A549 (cell line): ENCODE results near the gene RBL2. TPM values are rescaled to one million over a fixed set of nuclear protein-coding genes. Genes with fewer than 3 reads are reported as not detected.
"Not testable (repeated sequence)": the region's sequence is repeated elsewhere in the genome, so short reads cannot be mapped to it uniquely, and the experiment has no call there.

Experiments
- ATAC-seq, 2 experiments: fragments of 200-7000 bp in 1 of 2; fragments of >200 bp in 1 of 2; cut with Nextera tagmentation in 1 of 2; cut with Tn5 transposase in 1 of 2; 3 replicates each; pipeline versions ENCODE4 v1.8.0 to v1.9.1; 2018 to 2020; ENCODE audit warnings: mild to moderate bottlenecking in 1 of 2, moderate library complexity in 1 of 2
- CTCF ChIA-PET: fragments of 300-600 bp; sonication (Branson Sonifier 250); formaldehyde crosslinking; extraction: SDS; loops from one replicate; lab custom pipeline; 2021; ENCODE audit warnings: antibody characterized with exemption, inconsistent platforms; lab: Yijun Ruan, JAX
- POLR2A ChIA-PET: fragments of 350-600 bp; formaldehyde crosslinking; extraction: SDS; loops from one replicate; lab custom pipeline; 2021; ENCODE audit warnings: antibody characterized with exemption, inconsistent platforms; lab: Yijun Ruan, JAX
- DNase-seq, 2 experiments: peaks; one replicate each; pipeline versions ENCODE4 v3.0.0 to v3.0.0-alpha.2; 2011 to 2016; ENCODE audit warnings: low read depth in 1 of 2, low spot score in 1 of 2
- FAIRE-seq: peaks from 2 replicates; lab custom pipeline; 2011; peaks lifted over from hg19 to GRCh38; lab: Jason Lieb, UNC
- H3K27ac ChIP-seq, 2 experiments: fragments of >200 bp; sonication (Bioruptor Twin); formaldehyde crosslinking; 3 replicates each; pipeline ENCODE4 v1.5.1; 2016 to 2017
- H3K4me1 ChIP-seq: fragments of >200 bp; sonication (Bioruptor Twin); formaldehyde crosslinking; 3 replicates; pipeline ENCODE4 v1.6.1; 2016
- H3K4me2 ChIP-seq: fragments of >200 bp; sonication (Bioruptor Twin); formaldehyde crosslinking; 3 replicates; pipeline ENCODE4 v1.6.1; 2016
- H3K4me3 ChIP-seq: fragments of >200 bp; sonication (Bioruptor Twin); formaldehyde crosslinking; 3 replicates; pipeline ENCODE4 v1.5.1; 2016
- H3K9me3 ChIP-seq: fragments of >200 bp; sonication (Bioruptor Twin); formaldehyde crosslinking; 3 replicates; pipeline ENCODE4 v1.6.1; 2016
- CBX2 ChIP-seq: fragments of 200-600 bp; sonication (generic); IDR thresholded peaks from 2 replicates; pipeline ENCODE4 v1.6.1; 2016; ENCODE audit warnings: low read depth, mild to moderate bottlenecking, borderline replicate concordance
- CBX8 ChIP-seq: fragments of 200-600 bp; sonication (generic); IDR thresholded peaks from 2 replicates; pipeline ENCODE4 v1.6.1; 2016
- ESRRA ChIP-seq: fragments of 150-350 bp; IDR thresholded peaks from 2 replicates; pipeline ENCODE4 v1.6.1; 2014; ENCODE audit warnings: mild to moderate bottlenecking, low read length, borderline replicate concordance
- FOSB ChIP-seq: fragments of 250-450 bp; sonication (Bioruptor Pico); IDR thresholded peaks from 2 replicates; pipeline ENCODE4 v1.5.0; 2020; ENCODE audit warnings: mild to moderate bottlenecking, moderate library complexity
- GATA3 ChIP-seq: IDR thresholded peaks from 2 replicates; pipeline ENCODE4 v1.6.1; 2012; ENCODE audit warnings: borderline replicate concordance
- HEYL ChIP-seq: fragments of 250-450 bp; sonication (Bioruptor Pico); IDR thresholded peaks from 2 replicates; pipeline ENCODE4 v1.8.0; 2021; ENCODE audit warnings: mild to moderate bottlenecking, moderate library complexity
- HOXB13 ChIP-seq: fragments of 250-450 bp; sonication (Bioruptor Pico); IDR thresholded peaks from 2 replicates; pipeline ENCODE4 v1.5.0; 2020; ENCODE audit warnings: low read depth, mild to moderate bottlenecking, moderate library complexity
- KDM5A ChIP-seq: fragments of 200-600 bp; sonication (generic); IDR thresholded peaks from 2 replicates; pipeline ENCODE4 v1.6.1; 2016; ENCODE audit warnings: antibody characterized with exemption, mild to moderate bottlenecking
- MAFK ChIP-seq: fragments of 450-650 bp; IDR thresholded peaks from 2 replicates; pipeline ENCODE4 v1.6.1; 2014; ENCODE audit not compliant: partially characterized antibody
- MAZ ChIP-seq: fragments of 150-350 bp; IDR thresholded peaks from 2 replicates; pipeline ENCODE4 v1.6.1; 2014; ENCODE audit warnings: antibody characterized with exemption, low read depth, low read length, borderline replicate concordance
- MYC ChIP-seq: IDR thresholded peaks from 2 replicates; pipeline ENCODE4 v1.6.1; 2012; ENCODE audit warnings: mild to moderate bottlenecking, inconsistent platforms, low read length, improper control_type of control experiment, borderline replicate concordance
- NPAS2 ChIP-seq: fragments of 250-450 bp; sonication (Bioruptor Pico); IDR thresholded peaks from 2 replicates; pipeline ENCODE4 v1.8.0; 2022; ENCODE audit warnings: mild to moderate bottlenecking, moderate library complexity, borderline replicate concordance
- RARB ChIP-seq: fragments of 250-450 bp; sonication (Bioruptor Pico); IDR thresholded peaks from 2 replicates; pipeline ENCODE4 v1.8.0; 2021; ENCODE audit warnings: mild to moderate bottlenecking, moderate library complexity
- RCOR1 ChIP-seq: fragments of 150-350 bp; IDR thresholded peaks from 2 replicates; pipeline ENCODE4 v1.6.1; 2014; ENCODE audit warnings: antibody characterized with exemption, low read length, low read depth
- ZC3H11A ChIP-seq: fragments of 450-650 bp; IDR thresholded peaks from 2 replicates; pipeline ENCODE4 v1.6.1; 2014; ENCODE audit warnings: antibody characterized with exemption, mild to moderate bottlenecking
- ZNF302 ChIP-seq: fragments of 250-450 bp; sonication (Bioruptor Pico); IDR thresholded peaks from 2 replicates; pipeline ENCODE4 v1.9.0; 2021; ENCODE audit warnings: inconsistent platforms, mild to moderate bottlenecking, moderate library complexity
- WGBS: methylation state at CpG from one replicate; pipeline ENCODE4 v1.1.6; 2017; ENCODE audit errors: missing lambda C conversion rate; 5-methylcytosine and 5-hydroxymethylcytosine counted together
- polyA plus RNA-seq, 4 experiments: library from polyadenylated mRNA; depleted of rRNA in 3 of 4; stranded (reverse); fragments of >200 nt; fragmentation: RNase III in 1 of 4; extraction: RNeasy Plus Mini Kit Qiagen cat#74134 plus additional on column Dnase treatment in 1 of 4; gene quantifications; 2 replicates in 3 of 4; 3 replicates in 1 of 4; pipeline ENCODE4 v1.2.3, GENCODE V29; 2011 to 2017
- TF ChIP-seq, protein P1 (sequence below): fragments of 450-650 bp; IDR thresholded peaks from 2 replicates; pipeline ENCODE4 v1.6.1; 2014; ENCODE audit warnings: antibody characterized with exemption
- TF ChIP-seq, protein P2 (sequence below): fragments of 250-450 bp; sonication (Bioruptor Pico); IDR thresholded peaks from 2 replicates; pipeline ENCODE4 v1.5.0; 2021; ENCODE audit warnings: mild to moderate bottlenecking, moderate library complexity, borderline replicate concordance
- TF ChIP-seq, protein P3 (sequence below): IDR thresholded peaks from 2 replicates; pipeline ENCODE4 v1.6.1; 2012
- TF ChIP-seq, protein P4 (sequence below): fragments of >200 bp; sonication (Bioruptor Twin); formaldehyde crosslinking; IDR thresholded peaks from 3 replicates; pipeline ENCODE4 v1.6.1; 2016
- TF ChIP-seq, protein P5 (sequence below): IDR thresholded peaks from 2 replicates; pipeline ENCODE4 v1.6.1; 2012

The RBL2 gene
- polyA plus RNA-seq, 2 of the 4 experiments (the other 2 are of a cell fraction): 17.2 to 45.0 TPM

DNA sequence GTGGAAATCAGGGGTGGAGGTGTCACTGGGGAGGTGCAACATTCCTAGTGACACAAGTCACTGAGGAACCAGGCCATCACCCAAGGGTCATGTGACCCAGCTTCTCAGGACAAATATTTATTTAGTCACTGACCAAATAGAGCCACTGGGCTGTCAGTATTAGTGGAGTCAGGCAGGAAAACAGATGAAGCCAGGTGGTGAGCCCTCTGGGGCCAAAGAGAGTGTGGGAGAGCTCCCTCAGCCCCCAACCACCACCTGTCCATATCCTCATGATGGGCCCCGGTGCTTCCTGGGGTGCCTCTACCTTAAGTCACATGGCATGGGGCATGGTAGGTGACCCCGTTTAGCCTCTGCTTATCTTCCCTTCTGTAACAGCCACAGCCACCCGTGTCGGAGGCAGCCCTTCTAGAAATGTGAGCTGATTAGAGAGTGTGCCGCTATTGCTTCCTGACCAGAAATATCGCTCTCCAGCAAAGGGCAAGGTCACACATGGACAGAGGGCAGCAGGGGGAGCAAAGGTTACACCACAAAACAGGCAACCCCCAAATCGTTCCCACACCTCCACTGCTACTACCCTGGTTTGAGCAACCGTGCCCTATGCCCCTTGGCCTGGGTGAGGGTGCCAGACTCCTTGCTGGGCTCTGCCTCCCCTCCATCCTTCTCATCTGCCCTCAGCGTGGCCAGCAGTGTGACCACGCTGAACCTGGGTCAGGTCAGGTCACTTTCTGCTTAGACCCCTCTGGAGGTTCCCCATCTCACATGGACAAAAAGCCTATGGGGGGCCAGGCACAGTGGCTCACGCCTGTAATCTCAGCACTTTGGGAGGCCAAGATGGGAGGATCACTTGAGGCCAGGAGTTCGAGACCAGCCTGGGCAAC lies 77.4 kb downstream of the RBL2 start:
- Histone ChIP-seq H3K4me2 (peak overlapping the region; percentile 40; the same call in 2 of the 3 replicates), H3K4me1 (peaks cover 14% of the 10 kb centered on the region; the same call in 2 of the 3 replicates), H3K27ac (no peak overlapping the region), H3K9me3 (no peaks in the 10 kb centered on the region), H3K4me3 (no peak overlapping the region)
- POLR2A ChIA-PET: no interaction called here
- WGBS: 57% methylated on average over 10 of the region's 12 CpGs
- DNase-seq (peak in 1 of 2 experiments; percentile 32), ATAC-seq (peak; percentile 42 to 62; a peak in 5 of 6 replicates), FAIRE-seq (no peak)
- CTCF ChIA-PET: interaction anchor here (0.7 to 1.6 kb wide), 2 partner anchors 19 to 172 kb away, joined by 3 to 5 read pairs; no protein-coding TSS in a partner anchor
- TF ChIP-seq, protein P1, sequence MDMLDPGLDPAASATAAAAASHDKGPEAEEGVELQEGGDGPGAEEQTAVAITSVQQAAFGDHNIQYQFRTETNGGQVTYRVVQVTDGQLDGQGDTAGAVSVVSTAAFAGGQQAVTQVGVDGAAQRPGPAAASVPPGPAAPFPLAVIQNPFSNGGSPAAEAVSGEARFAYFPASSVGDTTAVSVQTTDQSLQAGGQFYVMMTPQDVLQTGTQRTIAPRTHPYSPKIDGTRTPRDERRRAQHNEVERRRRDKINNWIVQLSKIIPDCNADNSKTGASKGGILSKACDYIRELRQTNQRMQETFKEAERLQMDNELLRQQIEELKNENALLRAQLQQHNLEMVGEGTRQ: peak; percentile 31; the same call in 1 of the 2 replicates
- no peak for TF ChIP-seq MAFK

DNA sequence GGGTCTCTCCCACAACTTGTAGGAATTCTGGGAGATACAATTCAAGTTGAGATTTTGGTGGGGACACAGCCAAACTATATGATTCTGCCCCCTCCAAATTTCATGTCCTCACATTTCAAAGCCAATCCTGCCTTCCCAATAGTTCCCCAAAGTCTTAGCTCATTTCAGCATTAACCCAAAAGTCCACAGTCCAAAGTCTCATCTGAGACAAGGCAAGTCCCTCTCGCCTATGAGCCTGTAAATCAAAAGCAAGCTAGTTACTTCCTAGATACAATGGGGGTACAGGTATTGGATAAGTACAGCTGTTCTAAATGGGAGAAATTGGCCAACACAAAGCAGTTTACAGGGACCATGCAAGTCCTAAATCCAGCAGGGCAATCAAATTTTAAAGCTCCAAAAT lies 78.5 kb downstream of the RBL2 start:
- H3K27ac ChIP-seq, H3K4me3 ChIP-seq, H3K4me2 ChIP-seq, DNase-seq, POLR2A ChIA-PET, H3K9me3 ChIP-seq, ATAC-seq, FAIRE-seq: not testable (repeated sequence)
- 67% methylated on average over 1 of the region's 1 CpG for WGBS
- CTCF ChIA-PET: interaction anchor here (1.0 to 1.6 kb wide), 2 partner anchors 9 to 18 kb away, joined by 4 to 5 read pairs; partner anchors contain the start of gene AKTIP
- peaks cover 14% of the 10 kb centered on the region; the same call in 2 of the 3 replicates for H3K4me1 ChIP-seq

DNA sequence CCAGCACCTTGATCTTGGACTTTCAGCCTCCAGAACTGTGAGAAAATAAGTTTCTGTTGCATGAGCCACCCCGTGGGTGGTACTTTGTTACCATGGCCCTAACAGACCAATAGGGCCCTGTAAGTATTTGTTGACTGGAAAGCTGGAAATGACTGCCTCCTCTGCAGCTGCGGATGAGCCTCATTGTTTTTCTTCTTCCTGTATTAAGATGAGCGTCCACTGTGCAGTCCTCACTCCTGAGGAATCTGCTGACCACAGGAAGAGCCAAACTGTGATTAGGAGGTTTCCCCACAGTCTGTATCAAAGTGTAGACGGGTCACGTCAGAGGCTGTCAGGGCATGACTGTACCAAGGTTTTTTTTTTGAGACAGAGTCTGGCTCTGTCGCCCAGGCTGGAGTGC lies 81.0 kb downstream of the RBL2 start:
- 68% methylated on average over 6 of the region's 6 CpGs for WGBS

More for the DNA sequence above, 81.0 kb downstream of the RBL2 start:
- Histone ChIP-seq H3K4me2 (no peak overlapping the region), H3K4me1 (peaks cover 14% of the 10 kb centered on the region; the same call in 2 of the 3 replicates), H3K9me3 (no peaks in the 10 kb centered on the region), H3K27ac (no peak overlapping the region), H3K4me3 (no peak overlapping the region)
- ChIA-PET POLR2A (interaction anchor here (0.6 kb wide), 1 partner anchor 11 kb away, joined by 3 read pairs; no protein-coding TSS in a partner anchor), CTCF (no interaction called here)
- FAIRE-seq (no peak), DNase-seq (no peak), ATAC-seq (no peak)
- TF ChIP-seq RARB (CRISPR knock-in tag) (no peak), CBX2 (no peak), MYC (no peak), KDM5A (no peak), ZC3H11A (no peak), FOSB (CRISPR knock-in tag) (no peak), CBX8 (no peak), GATA3 (no peak), ESRRA (no peak), MAZ (no peak), RCOR1 (no peak), HEYL (CRISPR knock-in tag) (no peak), HOXB13 (CRISPR knock-in tag) (no peak), NPAS2 (CRISPR knock-in tag) (no peak), ZNF302 (no peak)
- TF ChIP-seq, protein P2, sequence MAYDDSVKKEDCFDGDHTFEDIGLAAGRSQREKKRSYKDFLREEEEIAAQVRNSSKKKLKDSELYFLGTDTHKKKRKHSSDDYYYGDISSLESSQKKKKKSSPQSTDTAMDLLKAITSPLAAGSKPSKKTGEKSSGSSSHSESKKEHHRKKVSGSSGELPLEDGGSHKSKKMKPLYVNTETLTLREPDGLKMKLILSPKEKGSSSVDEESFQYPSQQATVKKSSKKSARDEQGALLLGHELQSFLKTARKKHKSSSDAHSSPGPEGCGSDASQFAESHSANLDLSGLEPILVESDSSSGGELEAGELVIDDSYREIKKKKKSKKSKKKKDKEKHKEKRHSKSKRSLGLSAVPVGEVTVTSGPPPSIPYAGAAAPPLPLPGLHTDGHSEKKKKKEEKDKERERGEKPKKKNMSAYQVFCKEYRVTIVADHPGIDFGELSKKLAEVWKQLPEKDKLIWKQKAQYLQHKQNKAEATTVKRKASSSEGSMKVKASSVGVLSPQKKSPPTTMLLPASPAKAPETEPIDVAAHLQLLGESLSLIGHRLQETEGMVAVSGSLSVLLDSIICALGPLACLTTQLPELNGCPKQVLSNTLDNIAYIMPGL (CRISPR knock-in tag): no peak
- TF ChIP-seq, protein P3, sequence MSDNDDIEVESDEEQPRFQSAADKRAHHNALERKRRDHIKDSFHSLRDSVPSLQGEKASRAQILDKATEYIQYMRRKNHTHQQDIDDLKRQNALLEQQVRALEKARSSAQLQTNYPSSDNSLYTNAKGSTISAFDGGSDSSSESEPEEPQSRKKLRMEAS: no peak
- TF ChIP-seq, protein P4, sequence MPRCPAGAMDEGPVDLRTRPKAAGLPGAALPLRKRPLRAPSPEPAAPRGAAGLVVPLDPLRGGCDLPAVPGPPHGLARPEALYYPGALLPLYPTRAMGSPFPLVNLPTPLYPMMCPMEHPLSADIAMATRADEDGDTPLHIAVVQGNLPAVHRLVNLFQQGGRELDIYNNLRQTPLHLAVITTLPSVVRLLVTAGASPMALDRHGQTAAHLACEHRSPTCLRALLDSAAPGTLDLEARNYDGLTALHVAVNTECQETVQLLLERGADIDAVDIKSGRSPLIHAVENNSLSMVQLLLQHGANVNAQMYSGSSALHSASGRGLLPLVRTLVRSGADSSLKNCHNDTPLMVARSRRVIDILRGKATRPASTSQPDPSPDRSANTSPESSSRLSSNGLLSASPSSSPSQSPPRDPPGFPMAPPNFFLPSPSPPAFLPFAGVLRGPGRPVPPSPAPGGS: no peak
- TF ChIP-seq, protein P5, sequence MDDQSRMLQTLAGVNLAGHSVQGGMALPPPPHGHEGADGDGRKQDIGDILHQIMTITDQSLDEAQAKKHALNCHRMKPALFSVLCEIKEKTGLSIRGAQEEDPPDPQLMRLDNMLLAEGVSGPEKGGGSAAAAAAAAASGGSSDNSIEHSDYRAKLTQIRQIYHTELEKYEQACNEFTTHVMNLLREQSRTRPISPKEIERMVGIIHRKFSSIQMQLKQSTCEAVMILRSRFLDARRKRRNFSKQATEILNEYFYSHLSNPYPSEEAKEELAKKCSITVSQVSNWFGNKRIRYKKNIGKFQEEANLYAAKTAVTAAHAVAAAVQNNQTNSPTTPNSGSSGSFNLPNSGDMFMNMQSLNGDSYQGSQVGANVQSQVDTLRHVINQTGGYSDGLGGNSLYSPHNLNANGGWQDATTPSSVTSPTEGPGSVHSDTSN: no peak
